Heart left ventricle (tissue), 13 donors: ENCODE data around the gene SLC22A2.

ENCODE experiments used
- CTCF ChIP-seq, 12 donors: fragments of 200-600 bp; sonication (generic) in 4 of 12; IDR thresholded peaks; one replicate each; pipeline versions ENCODE4 v1.5.0 to v1.8.0; 2018 to 2022; ENCODE audit warnings: antibody characterized with exemption in 12 of 12, mild to moderate bottlenecking in 5 of 12
- POLR2A ChIP-seq, 2 donors: fragments of 450-650 bp; IDR thresholded peaks; one replicate each; pipeline ENCODE4 v1.6.1; 2017; ENCODE audit warnings: antibody characterized with exemption in 2 of 2, mild to moderate bottlenecking in 2 of 2, moderate library complexity in 2 of 2
- donor health status: ischemic (EF 13 %, LVEDD 7.1; RV severe dilation, severe dysfunction).
- donor health status: DM: no; HTN: yes; CAD: no.
- donor health status: DM: no; HTN: no; CAD: no.
- donor health status: ischemic (EF 25% LVEDD 6.9; RV normal size, moderate dysfunction).
- donor health status: ischemic (EF 25% LVEDD 5.7; RV mildly dilated, moderate dysfunction).
- donor health status: ischemic (EF 35%, LVEDD 5.7; RV mildly dilated, moderate dysfunction).
- donor health status: nonischemic (EF 11% LVEDD 7.7; RV severe dilation, severe dysfunction).
- donor health status: DM: yes; HTN: yes; CAD: no.
- donor health status: PGD.
- donor health status: ischemic (EF 29% LVEDD 5.4; RV normal size, mild dysfunction).
- donor health status: nonischemic (EF 23%, LVEDD 6.1; RV moderate dilation, normal function).

- TF ChIP-seq CTCF (IDR thresholded peaks at IDR 0.05) (no peak), POLR2A (IDR thresholded peaks at IDR 0.05) (no peak)
Observed at GRCh38 chr6:160221918-160222317, 36.7 kb downstream of the SLC22A2 start.
